Breast epithelium (tissue), 4 donors: ENCODE results near the gene KRCC1. TPM values are rescaled to one million over a fixed set of nuclear protein-coding genes. Genes with fewer than 3 reads are reported as not detected.
"Not testable (repeated sequence)": the region's sequence is repeated elsewhere in the genome, so short reads cannot be mapped to it uniquely, and the experiment has no call there.

ENCODE experiments used
- DNase-seq, 2 donors: peaks; one replicate each; pipeline ENCODE4 v3.0.0-alpha.2; 2019; ENCODE audit warnings: low spot score in 2 of 2
- H3K27ac ChIP-seq, 2 donors: fragments of 200-600 bp; sonication (generic) in 1 of 2; one replicate each; pipeline ENCODE4 v1.5.1; 2016 to 2019; ENCODE audit warnings: mild to moderate bottlenecking in 1 of 2
- H3K27me3 ChIP-seq, 2 donors: fragments of 200-600 bp; sonication (generic) in 1 of 2; one replicate each; pipeline versions ENCODE4 v1.5.1 to v1.6.0; 2017 to 2019; ENCODE audit warnings: control low read depth in 1 of 2, mild to moderate bottlenecking in 1 of 2
- H3K36me3 ChIP-seq: fragments of 200-600 bp; one replicate; pipeline ENCODE4 v1.5.1; 2019
- H3K4me1 ChIP-seq, 2 donors: fragments of 200-600 bp; sonication (generic); one replicate each; pipeline ENCODE4 v1.5.1; 2016 to 2019; ENCODE audit warnings: control low read depth in 1 of 2
- H3K4me3 ChIP-seq, 3 donors: fragments of 200-600 bp; sonication (generic); 1 replicate in 2 of 3; 2 replicates in 1 of 3; pipeline ENCODE4 v1.5.1; 2016 to 2019; ENCODE audit warnings: mild to moderate bottlenecking in 3 of 3, moderate library complexity in 2 of 3
- H3K9me3 ChIP-seq, 2 donors: fragments of 200-600 bp; sonication (generic) in 1 of 2; one replicate each; pipeline ENCODE4 v1.5.1; 2016 to 2019; ENCODE audit warnings: control low read depth in 1 of 2
- intact Hi-C: fragments of 100-400 bp; cut with DNase I; formaldehyde crosslinking; loops from one replicate; pipeline ENCODE4 v1.15.1; 2023; ENCODE audit warnings: low total_unique reads
- total RNA-seq, 3 donors: library from RNA; depleted of rRNA; stranded (reverse); fragments of >200 nt; gene quantifications; one replicate each; pipeline ENCODE4 v1.1.0, GENCODE V29; 2016

Gene KRCC1
- total RNA-seq, 3 donors from 2014 or later = 34.1 to 44.8 (median 39.2) TPM

DNA sequence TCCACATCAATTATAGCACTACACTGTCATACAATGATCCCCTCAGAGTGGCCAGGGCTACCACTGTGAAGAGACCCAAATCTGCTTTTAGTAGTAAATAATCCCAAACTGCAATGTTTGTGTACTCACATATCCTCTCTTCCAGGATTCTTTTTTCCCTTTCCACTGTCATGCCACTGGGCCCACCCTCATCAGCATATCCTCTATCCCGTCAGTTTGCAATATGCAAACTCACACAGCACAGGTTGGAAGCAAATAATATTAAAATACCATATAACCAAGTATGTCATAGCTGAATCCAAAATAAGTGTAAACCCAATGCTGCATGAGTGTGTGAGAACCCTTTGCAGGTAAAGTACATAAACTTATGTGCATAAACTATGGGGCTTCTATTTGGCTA lies 68.1 kb downstream of the KRCC1 start:
- H3K27ac ChIP-seq, H3K27me3 ChIP-seq, DNase-seq, H3K4me3 ChIP-seq, H3K4me1 ChIP-seq, H3K36me3 ChIP-seq, H3K9me3 ChIP-seq, intact Hi-C loops: not testable (repeated sequence)

- H3K36me3 ChIP-seq, intact Hi-C loops, H3K9me3 ChIP-seq, H3K4me1 ChIP-seq, DNase-seq, H3K27me3 ChIP-seq, H3K27ac ChIP-seq, H3K4me3 ChIP-seq: not testable (repeated sequence)
Measured at GRCh38 chr2:87985902-87986301, 69.7 kb downstream of the KRCC1 start.

GRCh38 chr2:87981182-87981581 lies 74.4 kb downstream of the KRCC1 start:
- H3K27ac ChIP-seq, H3K27me3 ChIP-seq, intact Hi-C loops, H3K9me3 ChIP-seq, H3K36me3 ChIP-seq, DNase-seq, H3K4me1 ChIP-seq, H3K4me3 ChIP-seq: not testable (repeated sequence)

Other genes starting within 250 kb of the KRCC1 start
- gene RGPD2, start 230.0 kb downstream of the KRCC1 start, total RNA-seq = 1 to 10 TPM; 2.4 to 4.3 (median 2.9) TPM
- not detected for gene RNU2-63P, start 39.2 kb downstream of the KRCC1 start, total RNA-seq
- 1 to 10 TPM in 1 of 3 donors, under 1 TPM in 1, not detected in 1; 0.29 to 3.3 TPM for gene SMYD1, start 12.0 kb upstream of the KRCC1 start, total RNA-seq
- gene FABP1, start 72.3 kb upstream of the KRCC1 start, total RNA-seq = 10 to 100 TPM in 1 of 3 donors, not detected in 2; 20.0 TPM
- gene THNSL2, start 114.6 kb upstream of the KRCC1 start, total RNA-seq = 10 to 100 TPM; 35.7 to 40.2 (median 38.5) TPM